HG03378 (cell line): Measurements from ENCODE around the gene RDM1.
"Not testable (repeated sequence)": the region's sequence is repeated elsewhere in the genome, so short reads cannot be mapped to it uniquely, and the experiment has no call there.

ENCODE experiments used
- ATAC-seq: cut with Tn5 transposase; IDR thresholded peaks from one replicate; pipeline ENCODE4 v1.9.1; 2021; ENCODE audit warnings: mild to moderate bottlenecking, moderate library complexity; ENCODE audit not compliant: unreplicated experiment

The RDM1 gene, protein sequence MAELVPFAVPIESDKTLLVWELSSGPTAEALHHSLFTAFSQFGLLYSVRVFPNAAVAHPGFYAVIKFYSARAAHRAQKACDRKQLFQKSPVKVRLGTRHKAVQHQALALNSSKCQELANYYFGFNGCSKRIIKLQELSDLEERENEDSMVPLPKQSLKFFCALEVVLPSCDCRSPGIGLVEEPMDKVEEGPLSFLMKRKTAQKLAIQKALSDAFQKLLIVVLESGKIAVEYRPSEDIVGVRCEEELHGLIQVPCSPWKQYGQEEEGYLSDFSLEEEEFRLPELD

DNA sequence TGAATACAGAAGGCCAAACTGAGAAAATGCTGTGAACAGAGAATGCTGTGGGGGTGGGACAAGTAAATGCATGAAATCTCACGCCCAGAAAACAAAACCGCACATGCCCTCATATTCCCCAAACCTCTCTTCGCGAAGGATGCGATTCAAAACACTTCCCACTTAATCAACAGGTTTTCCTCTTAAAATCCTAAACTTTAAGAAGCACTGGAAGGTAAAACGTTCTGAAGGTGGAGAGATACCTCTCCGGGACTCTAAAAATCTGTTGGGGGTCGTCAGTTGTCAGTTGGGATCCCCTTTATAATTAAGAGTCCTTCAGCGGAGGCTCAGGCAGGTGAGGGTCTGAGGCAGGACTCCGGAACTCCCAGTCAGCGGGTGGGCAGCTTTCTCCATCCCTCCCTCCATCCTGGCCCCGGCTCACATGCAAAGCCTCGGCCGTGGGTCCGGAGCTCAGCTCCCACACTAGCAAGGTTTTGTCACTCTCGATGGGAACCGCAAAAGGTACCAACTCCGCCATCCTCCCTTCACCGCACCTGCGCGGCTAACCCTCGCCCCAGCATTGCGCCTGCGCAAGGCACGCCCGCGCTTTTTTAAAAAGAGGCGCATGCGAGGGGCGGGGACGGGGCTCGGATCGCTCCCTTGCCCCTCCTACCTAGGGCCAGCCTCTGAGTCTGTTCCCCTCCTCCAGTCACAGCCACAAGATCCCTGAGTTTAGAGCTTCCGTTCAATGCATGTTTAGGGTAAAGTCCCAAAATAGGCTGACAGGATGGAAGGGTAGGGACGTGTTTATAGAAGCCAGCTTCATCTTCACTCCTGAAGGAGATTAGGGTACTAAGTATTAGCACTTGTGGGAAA lies at the start of gene RDM1:
RDM1 (minus strand) TSS at position 563 of the 855 bp plus-strand sequence; CDS start at position 517, 46 bp downstream.
- no peak for ATAC-seq

DNA sequence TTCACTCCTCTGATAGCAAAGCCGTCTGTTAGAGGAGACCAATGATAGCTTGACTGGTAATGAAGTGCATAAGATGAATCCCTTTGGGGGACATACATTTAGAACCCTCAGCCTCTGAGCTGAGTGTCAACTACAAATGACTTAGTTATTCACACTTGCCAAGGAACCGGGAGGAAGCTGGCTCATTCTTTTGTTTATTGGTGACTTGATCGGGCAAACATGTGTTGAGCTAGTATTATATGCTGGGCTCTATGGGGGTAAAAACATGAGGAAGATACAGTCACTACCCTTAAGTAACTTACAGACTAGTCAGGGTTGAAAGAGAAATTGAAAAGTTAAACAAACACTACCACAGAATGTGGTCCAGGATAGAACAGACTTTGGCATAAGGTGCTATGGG lies 47.8 kb upstream of the RDM1 start:
- no peak for ATAC-seq

DNA sequence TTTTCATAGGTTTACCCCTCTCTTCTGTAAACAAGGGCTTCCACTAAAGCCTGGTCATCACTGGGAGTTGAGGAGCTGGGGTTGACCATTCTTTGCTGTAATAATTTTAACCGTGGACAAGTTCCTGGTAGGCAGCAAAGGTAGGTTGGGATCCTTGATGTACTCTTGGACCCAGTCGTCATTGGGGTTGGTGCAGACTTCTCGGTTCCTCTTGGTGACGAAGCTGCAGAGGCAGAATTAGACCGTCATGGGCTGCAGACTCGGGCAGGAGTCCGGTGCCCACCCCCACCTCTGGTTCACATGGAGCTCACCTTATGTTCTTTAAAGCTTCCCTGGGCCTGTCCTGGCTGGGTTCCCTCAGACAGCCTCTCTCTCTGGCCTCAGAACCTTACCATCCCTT lies 46.9 kb upstream of the RDM1 start:
- no peak for ATAC-seq

DNA sequence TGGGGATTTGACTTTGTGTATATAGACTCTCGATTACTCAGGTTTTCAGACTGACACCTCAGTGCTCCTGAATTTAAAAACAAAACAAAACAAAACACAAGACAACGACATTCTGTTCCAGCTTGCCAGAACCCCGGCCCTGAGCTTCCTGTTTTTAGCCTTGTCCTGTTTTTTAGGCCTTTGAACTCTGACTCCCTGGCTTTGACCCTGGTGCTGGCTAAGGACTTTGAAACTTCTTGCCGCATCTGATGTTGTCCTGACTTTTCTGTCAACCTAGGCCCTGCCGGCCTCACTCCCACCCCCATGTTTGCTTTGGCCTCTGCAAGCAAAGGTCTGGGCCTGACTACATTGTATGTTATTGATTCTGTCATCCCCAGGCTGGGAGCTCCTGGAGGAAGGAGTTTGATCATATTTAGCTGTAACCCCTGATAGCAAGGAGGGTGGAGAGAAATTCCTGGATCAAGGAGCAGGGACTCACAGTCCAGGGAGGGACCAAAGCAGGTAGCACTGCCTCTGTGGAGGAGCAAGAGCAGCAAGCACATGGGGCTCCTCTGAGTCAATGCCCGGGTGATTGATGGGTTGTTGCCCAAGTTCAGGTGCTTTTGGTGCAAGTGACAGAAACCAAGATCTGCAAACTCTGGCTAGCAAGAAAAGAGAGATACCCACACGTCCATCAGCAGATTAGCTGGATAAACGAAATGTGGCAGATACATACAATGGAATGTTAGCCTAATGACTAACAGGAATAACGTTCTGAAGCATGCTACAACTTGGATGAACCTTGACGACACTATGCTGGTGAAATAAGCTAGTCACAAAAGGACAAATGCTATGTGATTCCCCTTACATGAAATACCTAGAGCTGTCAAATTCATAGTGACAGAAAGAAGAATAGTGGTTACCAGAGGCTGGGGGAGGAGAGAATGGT lies 43.0 kb upstream of the RDM1 start:
- ATAC-seq: no peak

DNA sequence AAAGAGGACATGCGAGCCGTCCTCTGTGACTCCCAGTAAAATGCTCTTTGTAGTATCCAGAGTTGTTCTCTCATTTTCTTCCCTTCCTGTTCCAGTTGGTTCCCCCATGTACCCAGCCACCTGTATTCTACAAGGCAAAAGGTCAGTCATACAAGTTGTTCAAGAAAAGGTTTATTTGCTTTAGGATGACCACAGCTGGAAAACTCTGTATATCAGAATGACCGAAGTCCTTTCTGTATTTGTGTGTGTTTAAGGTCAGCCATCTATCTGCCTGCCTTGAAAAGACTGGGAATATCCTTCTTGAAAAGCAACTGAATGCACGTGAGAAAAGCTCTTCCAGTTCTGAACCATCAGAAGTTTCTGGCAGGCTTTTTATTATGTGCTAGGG lies 42.4 kb upstream of the RDM1 start:
- ATAC-seq: no peak

DNA sequence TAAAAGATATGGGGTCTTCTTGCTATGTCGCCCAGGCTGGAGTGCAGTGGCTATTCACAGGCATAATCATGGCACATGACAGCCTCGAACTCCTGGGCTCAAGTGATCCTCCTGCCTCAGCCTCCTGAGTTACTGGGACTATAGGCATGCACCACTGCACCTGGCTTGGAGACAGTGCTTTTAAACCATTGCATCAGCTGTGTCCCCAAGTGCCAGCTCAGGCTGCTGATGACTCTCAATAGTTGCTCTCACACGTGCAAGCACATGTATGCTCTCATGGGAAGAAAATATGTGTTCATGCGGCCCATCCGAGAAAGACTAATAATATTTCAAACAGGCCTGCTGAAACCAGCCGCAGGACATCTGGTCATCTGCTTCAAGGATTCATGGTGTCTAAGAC lies 42.0 kb upstream of the RDM1 start:
- no peak for ATAC-seq

DNA sequence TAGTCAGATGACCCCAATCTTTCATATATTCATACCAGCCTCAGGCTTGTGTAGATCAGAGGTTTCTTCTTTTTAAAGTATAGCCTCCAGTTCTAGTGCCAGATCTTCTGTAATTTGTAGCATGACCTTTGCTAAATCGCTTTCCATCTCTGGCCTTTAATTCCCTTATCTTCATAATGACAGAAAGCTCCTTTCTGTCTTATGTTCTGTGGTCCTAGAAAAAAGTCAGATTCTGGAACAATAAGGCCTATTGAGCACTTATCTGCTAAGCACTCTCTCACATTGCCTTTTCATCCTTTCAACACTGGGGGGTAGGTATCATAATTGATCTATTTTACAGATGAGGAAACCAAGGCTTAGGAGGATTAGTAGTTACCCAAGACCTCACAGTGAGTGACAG lies 41.5 kb upstream of the RDM1 start:
- ATAC-seq: no peak

DNA sequence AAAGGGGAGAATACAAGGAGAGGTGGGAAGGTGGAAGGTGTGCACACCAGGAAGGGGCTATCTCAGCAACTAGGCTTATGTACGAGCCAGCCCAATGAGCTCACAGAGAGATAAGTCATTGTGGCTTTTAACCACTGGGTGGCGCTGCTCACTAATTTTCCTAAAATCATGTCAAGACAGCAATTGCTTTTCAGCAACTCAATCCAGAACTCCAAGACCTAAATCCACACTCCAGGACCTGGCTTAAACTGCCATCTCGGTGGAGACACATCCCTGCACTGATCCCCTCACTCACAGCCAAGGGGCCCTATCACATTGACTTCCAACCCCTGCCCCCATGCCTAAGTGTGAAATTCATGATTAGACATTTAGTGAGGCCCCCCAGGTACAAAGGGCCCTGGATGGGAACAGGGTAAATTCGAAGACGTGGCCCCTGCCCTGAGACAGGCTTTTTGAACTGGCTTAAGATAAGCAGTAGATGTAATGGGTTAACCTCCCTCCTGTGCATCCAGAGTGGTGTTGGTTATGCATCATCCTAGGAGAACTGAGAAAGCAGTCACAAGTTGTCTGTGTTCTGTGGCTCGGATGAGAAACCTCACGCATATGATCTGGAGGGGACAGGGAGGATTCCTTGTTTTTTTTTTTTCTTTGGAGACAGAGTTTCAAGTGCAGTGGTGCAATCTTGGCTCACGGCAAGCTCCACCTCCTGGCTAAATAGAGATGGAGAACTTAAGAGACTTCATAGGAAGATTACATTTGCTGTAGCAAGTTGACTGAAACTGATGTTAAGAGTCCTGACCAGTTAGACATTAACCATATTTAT lies 39.2 kb upstream of the RDM1 start:
- ATAC-seq: no peak

DNA sequence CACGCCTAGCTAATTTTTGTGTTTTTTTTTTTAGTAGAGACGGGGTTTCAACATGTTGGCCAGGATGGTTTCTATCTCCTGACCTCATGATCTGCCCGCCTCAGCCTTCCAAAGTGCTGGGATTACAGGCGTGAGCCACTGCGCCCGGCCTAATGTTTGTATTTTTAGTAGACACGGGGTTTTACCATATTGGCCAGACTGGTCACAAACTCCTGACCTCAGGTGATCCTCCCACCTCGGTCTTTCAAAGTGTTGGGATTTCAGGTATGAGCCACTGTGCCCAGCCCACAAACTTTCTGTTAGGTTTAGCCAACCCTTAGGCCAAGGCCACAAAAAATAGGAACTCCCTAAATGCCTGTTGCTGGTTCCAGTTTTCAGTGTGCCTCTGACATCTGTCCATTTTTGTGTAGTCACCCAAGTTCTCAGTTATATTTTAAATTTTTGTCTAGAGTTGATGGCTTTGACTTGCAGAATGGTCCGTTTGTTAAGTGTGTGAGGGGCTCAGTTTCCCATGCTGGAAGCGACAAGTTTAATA lies 38.0 kb upstream of the RDM1 start:
- ATAC-seq: no peak

DNA sequence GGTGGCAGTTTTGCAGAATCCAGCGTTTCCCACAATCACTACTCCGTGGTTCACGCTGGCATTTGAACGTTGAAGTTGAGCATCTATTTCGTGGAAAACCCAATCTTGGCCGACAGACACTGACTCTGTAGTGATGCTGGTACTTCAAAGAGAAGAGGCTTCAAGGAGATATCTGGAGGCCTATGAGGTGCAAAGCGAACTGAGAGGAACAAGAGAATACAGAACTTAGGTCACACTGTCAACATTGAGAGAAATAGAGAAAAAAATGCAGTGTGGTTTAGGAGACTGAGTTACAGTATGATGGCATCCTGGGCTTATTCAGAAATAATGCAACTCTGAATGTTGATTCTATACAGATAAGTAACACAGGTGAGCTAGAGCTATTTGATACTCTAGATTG lies 34.7 kb upstream of the RDM1 start:
- ATAC-seq: no peak

DNA sequence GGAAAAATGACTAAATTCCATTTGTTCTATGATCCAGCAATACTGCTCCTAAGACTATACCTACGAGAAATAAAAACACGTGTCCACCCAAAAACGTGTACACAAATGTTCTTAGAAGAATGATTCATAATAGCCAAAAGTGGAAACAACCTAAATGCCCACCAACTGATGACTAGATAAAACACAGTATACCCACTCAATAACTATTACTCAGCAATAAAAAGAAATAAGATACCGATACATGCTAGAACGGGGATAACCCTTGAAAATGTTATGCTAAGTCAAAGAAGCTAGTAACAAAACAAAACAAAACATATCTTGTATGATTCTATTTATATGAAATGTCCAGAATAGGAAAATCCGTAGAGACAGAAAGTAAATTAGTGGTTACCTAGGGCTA lies 33.1 kb upstream of the RDM1 start:
- ATAC-seq: no peak

DNA sequence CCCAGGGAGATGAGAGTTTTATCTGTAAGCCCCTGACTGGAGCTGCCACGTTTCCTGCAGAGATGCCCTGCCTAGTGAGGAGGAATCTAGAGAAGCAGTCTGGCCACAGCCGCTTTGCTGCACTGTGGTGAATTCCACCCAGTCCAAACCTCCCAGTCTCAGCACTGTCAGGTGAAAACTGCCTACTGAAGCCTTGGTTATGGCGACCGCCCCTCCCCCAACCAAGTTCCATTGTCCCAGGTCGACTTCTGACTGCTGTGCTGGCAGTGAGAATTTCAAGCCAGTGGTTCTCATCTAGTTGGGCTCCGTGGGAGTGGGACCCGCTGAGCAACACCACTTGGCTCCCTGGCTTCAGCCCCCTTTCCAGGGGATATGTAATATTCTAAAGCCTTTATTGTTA lies 23.1 kb upstream of the RDM1 start:
- no peak for ATAC-seq

DNA sequence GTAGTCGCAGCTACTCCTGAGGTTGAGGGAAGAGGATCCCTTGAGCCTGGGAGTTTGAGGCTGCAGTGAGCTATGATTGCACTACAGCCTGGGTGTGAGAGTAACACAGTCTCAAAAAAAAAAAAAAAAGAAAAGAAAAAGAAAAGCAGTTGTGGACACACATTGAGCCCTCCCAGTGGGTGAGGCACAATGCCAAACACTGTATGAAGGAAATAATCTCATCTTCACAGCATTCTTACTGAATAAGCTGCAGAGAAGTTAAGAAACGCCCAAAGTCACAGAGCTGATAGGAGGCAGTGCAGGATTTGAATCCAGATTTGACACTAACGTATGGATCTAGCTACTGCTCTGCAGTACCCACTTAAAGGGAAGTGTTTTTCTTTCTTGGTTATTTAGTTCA lies 18.8 kb upstream of the RDM1 start:
- no peak for ATAC-seq

DNA sequence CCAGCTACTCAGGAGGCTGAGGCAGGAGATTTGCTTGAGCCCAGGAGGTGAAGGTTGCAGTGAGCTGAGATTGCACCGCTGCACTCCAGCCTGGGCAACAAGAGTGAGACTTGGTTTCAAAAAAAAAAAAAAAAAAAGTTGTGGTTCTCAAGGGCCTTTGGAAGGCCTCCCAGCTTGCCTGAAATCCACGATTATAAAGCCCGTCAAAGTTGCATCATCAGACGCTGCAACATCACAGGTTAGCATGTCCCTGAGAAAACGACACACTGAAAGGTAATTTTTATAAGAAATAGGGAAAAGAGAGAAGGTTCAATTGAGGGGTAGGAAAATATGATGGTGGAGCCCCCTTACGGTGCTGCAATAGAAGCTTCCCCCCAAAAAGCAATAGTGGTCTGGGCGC lies 17.5 kb upstream of the RDM1 start:
- no peak for ATAC-seq

DNA sequence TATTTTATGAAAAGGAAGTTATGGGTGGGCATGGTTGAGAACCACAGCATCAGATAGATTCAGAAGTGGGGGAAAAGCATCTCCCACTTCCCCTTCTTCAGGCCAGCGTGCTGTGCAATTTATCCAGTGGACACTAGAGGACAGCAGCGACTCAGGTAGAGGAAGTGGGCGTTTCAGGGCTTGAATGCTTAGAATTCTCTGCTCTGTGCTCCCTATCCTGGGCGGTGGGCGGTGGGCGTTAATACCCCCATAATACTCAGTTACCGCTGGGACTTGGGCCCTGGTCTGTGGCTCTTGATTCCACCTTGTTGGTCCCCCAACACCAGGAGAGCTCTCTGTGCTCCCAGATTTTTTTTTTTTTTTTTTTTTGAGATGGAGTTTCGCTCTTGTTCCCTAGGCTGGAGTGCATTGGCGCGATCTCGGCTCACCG lies 16.6 kb upstream of the RDM1 start:
- no peak for ATAC-seq

DNA sequence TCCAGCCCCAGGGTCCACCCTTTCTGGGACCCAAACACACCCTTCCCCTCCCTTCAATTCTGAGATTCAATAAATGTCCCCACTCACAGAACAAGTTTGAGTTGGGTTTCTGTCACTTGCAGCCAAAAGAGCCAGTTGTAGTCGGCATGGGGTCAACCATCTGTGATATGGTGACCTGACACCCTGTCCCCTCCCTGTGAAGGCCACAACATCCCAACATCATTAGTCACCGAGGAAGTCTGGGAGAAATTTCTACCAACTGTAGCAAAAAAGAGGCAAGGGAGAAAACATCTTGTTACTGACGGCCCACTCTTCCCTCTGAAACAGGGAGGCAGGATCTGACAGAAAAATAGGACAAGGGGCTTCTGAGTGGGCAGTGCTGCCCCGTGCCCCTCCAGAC lies 13.6 kb upstream of the RDM1 start:
- ATAC-seq: no peak

DNA sequence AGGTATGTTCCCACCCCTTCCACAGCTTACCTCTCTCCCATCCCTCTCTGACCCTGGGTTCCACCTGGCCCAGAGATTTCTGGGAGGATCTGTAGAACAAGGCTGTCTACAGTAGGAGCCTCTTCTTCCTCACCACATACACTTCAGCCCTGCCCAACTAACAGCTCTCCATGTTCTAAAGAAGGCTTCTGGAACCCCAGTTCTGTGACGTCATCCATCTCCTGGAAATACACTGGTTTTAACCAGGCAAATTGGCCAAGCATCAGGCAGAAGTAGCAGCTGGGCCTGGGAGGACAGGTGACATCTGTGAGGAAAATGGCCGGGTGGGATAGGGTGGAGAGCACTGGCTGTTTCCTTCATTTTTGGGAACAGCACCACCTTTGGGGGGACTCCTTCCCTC lies 13.0 kb upstream of the RDM1 start, which contains the start of gene LYZL6:
LYZL6 (minus strand) TSS at position 177 of the 400 bp plus-strand sequence. CDS start 4,357 bp downstream, outside the sequence.
- ATAC-seq: no peak

DNA sequence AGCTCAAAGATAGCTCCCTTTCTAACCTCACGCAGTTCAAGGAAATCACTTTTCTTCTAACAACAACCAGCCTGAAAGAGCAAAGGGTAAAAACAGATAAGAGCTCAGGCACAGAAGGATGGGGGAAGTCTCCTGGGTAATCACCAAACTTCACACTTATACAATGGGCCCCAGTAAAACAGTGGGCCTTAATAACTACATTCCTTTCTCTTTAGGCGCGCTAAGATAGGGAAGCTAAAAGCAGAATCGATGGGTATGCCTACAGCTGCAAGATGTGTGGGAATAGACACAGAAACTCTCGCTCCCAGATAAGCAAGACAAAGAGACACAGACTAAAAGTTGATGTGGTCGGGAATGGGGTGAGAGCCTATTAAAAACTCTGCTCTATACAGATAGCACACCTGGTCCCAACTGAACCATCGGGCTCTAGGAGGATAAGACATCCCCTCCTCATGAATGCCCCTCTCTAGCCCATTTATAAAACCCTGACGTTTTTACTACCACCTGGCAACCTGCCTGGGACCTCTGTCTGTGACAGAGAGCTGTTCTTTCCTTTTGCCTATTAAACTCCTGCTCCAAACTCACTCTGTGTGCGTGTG lies 12.1 kb upstream of the RDM1 start:
- ATAC-seq: no peak

DNA sequence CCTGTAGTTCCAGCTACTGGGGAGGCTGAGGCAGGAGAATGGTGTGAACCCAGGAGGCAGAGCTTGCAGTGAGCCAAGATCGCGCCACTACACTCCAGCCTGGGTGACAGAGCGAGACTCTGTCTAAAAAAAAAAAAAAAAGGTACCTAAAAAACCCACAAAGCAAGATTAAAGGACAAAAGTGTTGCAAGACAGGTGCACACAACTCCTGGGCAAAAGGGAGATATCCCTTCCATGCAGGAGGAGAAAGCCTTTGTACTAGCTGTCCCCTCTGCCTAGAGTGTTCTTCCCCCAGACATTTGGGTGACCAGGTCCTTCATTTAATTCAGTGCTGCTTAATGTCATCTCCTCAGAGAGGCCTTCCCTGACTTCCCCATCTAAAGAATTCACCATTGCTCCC lies 7.9 kb upstream of the RDM1 start:
- not testable (repeated sequence) for ATAC-seq

DNA sequence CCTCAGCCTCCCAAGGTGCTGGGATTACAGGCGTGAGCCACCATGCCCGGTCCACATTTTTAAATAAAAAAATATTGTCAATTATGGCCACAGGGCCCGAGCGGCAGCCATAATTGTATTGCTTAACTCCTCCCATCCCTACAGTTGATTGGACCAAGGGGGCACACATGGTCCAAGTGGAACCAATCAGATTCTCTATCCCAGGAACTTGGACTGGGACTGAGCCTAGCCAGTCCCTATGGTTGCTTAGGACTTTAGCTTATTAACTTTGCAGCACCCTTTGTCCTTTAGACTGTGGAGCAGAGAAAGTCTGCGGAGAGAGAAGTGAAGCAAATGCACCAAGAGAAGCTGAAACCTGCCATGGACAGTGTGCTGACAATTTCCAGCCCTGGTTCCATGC lies 5.5 kb upstream of the RDM1 start:
- no peak for ATAC-seq
